Measurements from ENCODE around the gene CRTC2.

GRCh38 chr1:153941826-153942725, 16.3 kb downstream of the CRTC2 start:
- TF ChIP-seq CTCF (conservative IDR thresholded peaks at IDR 0.05 in 1 of 2, IDR thresholded peaks at IDR 0.05 in 1 of 2; ENCODE audit: low read depth in 1 of 2, low read length in 2 of 2) (no peak), EZH2 (IDR thresholded peaks at IDR 0.05; ENCODE audit: low read length, missing control alignments) (no peak)

Data from fibroblast of lung (primary cell).